ENCODE measurements around the gene PLA2G2E.

PLA2G2E gene

DNA sequence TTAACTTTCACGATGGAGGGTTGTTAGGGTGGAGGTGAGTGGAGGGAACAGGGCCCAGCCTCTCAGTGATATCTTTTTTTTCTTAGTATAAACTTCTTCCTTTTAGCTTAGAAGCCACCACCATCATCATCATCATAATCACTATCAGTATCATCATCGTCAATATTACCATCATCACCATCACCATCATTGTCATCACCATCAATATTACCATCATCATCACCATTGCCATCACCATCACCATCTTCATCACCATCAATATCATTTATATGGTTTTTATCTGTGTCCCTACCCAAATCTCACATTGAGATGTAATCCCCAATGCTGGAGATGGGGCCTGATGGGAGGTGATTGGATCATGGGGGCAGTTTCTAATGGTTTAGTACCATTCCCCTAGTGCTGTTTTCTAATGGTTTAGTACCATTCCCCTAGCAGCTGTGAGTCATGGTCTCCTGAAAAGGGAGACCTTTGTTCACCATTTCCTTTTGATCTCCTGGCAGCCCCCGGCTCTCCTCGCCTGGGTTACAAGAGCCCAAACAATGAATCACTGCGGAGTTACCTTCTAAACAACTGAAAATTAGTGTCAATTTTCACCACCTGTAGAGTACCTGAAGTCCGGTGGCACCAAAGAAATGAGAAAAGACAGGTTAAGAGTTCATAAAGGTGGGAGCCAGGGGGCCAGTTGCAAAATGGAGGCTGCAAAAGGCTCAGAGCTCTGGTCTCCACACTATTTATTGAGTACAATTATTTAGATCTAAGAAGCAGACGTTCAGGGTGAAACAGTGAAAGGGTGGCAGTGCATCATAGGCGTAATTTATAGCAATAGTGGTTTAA is 3.1 kb upstream of the PLA2G2E start:
- no peak for DNase-seq

DNA sequence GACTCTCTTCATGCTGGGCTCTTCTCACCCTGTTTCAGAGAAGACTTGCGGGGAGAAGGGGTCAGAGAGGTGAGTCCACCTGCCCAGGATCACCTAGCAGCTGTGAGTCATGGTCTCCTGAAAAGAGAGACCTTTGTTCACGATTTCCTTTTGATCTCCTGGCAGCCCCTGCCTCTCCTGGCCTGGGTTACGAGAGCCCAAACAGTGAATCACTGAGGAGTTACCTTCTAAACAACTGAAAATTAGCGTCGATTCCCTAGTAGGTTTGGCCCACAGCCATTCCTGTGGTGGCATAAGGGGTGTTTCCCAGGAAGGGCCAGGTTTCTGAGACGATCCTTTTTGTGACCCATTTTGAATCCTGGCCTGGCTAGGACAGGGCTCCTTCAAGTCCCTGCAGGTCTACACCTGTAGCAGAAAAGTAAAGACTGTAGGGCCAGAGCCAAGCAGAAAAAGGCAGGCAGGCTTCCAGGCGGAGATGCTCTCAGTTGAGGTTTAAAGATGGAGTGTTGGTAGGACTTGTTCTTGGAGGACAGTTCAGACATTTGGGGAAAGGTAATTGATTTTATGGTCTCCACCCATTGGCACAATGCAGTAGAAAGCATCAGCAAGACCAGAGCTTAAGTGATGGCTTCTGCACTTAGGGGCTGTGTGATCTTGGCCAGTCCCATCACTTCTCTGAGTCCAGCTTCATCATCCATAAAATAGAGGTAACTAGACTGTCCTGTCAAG is 2.1 kb upstream of the PLA2G2E start:
- no peak for DNase-seq

DNA sequence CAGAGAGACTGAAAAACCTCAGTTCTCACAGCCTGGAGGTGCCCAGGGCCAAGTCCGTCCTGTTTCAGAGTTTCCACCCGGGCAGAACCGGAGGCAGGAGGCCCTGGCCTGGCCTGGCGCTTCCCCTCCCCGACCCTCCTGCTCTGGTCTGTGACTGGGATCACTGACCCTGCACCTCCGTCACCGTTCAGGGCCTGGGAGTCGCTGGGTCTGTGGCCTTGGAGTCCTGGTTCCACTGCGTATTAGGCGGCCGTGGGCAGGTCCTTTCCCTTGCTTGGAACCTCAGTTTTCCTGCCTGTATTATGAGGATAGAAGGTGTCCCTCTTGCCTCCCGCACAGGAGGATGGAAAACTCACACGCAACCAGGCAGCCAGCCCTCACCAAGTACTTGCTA is 533 bp upstream of the PLA2G2E start:
- no peak for DNase-seq

DNA sequence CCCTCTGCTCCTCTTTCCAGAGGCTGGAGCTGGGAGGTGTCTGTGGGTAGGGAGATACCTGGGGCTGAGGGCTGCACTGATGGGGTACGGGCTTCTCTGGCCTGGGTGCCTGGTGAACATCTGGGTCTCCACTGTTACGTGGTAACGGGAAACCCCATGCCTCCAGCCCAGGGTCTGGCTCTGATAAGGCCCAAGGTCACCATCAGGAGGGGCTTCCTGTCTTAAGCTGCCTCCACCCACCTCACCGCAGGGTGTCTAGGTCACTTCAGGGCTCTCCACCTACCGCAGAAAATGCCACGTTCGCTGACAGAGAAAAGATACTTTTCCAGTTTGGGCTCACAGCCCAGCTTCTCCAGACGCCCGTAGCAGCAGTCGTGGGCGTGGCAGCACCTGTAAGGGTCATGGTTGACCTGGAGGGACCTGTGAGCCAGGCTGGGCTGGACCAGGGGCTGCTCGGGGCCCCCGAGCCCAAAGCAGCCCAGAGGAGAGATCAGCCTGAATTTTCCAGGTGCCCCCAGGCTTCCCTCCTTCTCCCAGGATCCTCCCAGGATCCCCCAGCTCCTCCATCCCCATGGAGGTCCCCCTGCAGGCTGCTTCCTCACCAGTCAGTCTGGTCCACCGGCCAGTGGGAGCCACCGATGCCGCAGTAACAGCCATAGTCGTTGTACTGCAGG is 1.3 kb downstream of the PLA2G2E start:
- DNase-seq: no peak

DNA sequence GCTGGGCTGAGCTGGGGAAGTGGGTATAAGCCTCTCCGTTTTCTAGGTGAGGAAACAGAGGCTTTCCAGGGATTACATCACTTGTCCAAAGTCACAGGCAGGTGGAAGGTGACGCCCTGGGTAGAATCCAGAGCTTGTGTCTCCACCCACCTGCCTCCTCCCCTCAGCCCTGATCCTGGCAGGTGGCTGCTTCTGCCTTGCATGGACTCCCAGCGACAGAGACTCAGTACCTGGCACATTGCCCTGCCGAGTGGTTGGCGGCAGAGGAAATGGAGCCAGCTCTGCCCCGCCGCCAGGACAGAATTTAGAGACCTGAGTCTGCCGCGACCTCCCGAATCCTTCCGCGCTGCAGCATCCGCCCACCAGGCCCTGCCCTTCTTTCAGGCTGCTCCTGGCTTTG is 2.1 kb downstream of the PLA2G2E start:
- no peak for DNase-seq

DNA sequence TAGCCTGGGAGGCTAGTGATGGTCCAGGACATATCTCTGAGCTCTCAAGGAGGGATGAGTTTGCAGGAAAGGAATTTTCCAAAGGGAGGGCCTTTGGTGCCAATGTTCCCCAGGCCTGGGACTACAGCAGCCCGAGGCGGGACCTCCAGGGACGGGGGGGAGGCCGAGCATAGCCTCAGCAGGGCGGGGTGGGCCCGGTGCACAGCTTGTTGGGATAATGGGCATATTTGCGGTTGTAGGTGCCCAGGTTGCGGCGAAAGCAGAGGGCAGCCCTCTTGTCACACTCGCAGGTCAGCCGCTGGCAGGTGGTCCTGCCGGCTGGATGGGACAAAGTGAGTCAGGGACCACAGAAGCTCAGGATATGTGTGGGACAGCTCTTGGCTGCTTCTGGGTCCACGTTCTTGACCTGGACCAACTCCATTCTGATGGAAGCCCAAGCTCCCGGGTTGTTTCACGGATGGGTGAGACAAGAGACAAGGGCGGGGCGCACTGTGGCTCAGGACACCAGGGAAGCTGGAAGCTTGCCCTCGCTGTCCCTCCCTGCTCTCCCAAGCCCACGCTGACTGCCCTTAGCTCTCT is 3.2 kb downstream of the PLA2G2E start:
- no peak for DNase-seq

DNA sequence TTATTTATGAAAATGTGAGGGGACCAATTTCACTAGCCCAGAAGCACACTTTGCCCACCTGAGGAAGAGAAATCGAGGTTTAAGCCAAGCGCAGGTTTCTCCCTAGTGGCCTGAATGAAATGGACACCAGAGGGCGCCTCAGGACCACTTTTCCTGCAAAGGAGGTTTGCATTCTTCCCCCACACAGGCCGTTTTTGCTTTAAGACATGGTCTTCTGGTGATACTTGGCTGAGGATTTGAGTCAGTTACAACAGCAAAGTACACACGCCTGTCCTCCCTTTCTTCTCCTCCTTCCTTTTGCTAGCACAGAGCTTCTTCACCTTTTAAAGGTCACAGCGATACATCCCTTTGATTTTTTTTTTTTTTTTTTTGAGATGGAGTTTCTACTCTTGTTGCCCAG is 5.4 kb downstream of the PLA2G2E start:
- peak; percentile 87 for DNase-seq

DNA sequence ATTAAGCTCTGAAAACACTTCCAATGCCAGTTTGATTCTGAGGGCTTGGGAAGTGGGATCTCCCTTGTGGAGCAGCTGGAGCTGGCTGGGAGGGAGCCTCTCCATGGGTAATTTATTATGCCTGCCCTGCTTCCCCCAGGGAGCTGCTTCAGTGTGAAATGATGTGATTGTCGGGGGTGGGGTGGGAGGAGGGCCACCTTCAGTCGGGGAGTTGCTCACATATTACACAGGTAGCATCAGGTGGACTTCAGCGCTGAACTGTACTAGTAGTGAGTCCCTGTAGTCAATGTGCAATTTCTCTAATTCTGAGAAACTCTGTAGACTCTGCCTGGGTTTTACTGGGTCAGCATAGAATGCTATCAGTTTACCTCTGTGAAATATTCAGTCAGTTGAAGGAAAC is 12.8 kb downstream of the PLA2G2E start:
- no peak for DNase-seq

DNA sequence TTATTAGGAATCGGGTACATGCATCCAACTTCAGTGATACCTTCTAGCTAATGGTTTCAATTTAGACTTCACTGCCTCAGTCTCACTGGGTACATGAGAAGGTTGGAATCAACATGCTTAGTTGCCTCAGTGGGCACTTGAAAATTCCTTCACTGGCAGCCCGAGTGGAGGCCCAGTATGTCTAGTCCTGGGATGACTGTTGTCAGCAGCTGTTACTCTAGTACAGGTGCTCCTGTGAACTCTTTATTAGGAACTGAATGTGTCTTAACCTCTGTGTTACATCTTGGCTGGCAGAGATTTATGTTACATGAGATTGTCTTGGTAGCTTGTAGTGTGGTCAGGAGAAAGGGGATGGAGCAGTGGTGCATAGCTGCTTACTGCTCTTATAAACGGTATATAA is 13.4 kb downstream of the PLA2G2E start:
- no peak for DNase-seq

DNA sequence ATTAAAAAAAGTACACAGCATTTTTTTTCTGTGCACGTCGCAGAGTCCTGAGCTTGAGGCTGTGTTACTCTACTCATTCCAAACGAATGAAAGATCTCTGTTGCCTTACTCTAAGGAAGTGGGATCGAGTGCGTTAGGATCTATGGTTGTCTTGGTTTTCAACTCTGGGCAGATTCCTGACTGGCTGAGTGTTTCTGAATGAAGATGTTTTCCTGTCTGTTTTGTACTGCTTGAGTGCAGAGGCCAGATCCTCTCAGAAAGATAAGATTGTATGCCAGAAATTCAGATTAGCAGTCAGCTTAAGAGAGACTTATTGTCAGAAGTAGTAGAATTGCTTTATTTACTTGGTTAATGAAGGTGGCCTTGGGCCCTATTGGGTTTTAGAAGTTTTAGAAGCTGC is 14.0 kb downstream of the PLA2G2E start:
- DNase-seq: no peak

DNA sequence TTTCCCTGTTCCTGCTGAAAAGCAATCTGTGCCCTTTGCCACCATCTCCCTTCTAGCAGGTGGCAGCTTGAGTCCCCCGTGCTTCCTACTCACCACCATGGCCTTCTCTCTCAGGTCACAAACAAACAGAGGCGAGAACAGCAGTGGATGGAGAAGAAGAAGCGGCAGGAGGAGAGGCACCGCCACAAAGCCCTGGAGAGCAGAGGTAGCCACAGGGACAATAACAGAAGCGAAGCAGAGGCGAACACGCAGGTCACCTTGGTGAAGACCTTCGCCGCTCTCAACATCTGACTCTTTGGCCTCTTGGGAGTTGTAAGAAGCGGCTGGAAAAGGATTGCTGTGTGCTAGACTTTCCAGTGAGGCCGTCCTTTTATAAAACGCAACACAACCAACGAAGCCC is 16.0 kb downstream of the PLA2G2E start:
- no peak for DNase-seq

DNA sequence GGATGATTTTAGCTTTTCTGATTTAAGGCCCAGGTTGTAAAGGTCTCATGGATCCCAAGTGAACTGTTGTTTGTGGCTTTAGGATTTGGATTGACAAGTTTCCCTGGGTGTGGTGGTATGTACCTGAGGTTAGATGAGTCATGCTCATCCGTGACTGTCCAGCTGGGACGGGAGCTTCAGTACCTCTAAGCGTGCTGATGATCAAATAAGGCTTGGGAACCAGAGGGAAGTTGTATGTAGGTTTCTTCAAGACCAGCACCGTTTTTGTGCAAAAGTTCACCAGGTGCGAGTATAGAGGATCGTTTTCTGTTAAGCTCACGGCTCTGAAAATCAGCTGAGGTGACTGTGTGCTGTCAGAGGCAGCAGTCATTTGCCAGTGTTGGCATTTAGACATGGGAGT is 19.8 kb downstream of the PLA2G2E start:
- no peak for DNase-seq

DNA sequence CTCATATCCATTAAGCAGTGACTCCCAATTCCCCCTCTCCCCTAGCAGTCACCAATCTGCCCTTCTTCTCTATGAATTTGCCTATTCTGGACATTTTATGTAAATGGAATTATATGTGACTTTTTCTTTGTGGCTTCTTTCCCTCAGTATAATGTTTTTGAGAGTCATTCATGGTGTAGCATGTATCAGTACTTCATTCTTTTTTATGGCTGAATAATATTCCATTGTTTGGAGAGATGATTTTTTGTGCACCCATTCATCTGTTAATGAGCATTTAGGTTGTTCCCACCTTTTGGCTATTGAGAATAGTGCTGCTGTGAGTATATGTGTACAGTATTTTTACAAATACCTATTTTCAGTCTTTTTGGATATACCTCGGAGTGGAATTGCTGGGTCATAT is 21.8 kb downstream of the PLA2G2E start:
- no peak for DNase-seq

DNA sequence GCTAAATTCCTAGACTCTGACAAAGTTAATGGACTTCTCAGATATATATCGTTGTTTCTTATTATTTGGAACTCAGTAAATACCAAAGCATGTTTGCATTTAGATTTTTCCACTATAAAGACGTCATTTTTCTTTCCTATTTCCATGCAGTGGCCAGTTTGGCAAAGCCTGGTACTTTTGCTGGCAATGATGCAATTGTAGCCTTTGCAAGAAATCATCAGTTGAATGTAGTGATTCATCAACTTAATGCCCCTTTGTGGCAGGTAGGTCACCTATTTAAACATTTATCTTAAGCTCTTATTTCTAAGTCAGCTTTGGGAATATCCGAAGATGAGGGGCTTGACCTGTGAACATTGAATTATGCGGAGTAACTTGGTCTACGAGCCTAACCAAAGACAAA is 29.2 kb downstream of the PLA2G2E start:
- no peak for DNase-seq

DNA sequence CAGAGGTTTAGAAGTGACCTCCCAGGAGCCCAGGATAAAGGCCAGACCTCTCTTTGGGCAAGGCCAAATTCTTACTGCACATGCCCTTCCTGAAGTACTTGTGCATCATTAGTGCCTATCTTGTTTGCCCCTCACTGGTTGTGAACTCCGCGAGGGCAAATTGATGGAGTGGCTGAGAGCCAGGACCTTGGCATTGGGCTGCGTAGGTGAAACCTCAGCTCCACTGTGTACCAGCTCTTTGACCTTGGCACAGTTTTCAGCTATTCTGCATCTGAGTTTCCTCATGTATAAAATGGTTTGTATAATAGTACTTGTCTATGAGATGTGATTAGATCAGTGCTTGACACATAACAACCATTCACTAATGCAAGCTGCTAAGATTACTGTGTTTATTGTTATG is 29.7 kb downstream of the PLA2G2E start:
- no peak for DNase-seq

DNA sequence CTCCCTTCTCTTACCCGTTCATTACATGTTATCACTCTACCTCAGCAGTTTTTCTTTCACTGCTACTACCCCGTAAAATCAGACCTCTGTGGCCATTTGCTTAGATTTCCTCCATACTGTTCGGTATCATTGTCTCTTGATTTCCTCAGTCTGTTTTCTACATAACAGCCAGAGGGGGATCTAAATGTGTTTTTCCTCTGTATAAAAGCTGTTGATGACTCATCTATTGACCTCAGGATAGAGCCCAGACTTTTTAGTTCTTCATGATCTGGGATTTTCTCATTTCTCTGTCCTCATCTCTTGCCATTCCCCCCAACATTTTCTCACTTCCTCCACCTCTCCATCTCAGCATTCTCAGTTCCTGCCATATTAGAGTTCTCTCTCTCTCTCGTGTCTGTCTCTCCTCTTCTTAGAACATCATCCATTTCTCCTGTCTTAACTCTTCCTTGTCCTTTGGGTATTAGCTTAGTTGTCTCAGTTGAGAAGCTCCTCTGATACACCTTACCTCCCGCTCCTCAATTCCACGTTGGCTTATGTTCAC is 30.7 kb downstream of the PLA2G2E start:
- DNase-seq: no peak

DNA sequence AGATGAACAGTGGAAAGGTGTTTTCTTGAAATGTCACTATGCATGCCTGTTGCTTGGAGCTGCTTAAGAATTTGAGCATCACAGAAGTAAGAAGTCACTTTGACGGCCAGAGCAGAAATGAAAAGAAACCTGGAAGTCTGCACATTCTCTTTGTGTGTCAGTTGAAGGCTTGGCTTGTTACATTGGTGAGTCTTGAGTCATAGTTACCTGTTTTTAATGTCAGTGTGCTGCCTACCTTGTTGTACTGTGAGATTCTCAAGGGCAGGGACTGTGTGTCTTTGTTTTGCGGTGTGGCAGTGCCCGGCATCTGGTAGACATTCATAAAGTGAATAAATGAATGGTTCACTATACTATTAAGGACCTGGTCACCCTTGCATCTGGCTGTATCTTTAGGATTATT is 31.3 kb downstream of the PLA2G2E start:
- no peak for DNase-seq

DNA sequence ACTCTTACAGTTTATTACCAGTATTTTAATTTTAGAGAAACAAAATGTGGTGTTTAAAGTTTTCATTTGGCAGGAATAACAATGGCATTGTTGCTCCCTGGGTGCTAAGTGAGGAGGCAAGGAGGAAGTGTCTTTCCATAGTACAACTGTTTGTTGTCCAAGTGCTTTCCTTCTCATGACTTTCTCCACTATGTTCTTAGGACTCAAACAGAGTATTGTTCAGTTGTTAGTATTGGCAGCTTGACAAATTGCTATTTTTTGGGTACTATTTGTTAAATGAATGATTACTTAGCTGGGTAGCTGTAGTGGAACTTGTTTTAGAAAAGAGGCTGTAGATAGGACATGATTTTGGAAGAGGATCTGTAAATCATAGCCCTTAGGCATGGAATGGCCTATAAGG is 33.8 kb downstream of the PLA2G2E start:
- DNase-seq: no peak

DNA sequence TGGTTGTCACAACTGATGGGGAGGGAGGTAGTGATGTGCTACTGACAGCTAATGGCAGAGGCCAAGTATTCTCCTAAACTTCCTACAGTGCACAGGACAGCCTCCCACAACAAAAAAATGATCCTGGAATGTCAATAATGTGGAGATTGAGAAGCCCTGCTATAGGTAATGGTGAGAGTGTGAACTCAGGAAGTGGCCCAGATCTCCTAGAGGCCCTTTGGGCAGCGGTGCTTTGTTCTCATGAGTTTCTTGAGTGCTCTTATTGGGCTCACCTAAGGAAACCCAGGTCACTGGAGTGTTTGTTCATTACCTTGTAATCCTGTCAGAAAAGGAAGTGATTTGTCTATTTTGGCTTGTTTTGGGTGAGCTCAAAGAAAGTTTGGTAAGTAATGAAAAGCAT is 35.3 kb downstream of the PLA2G2E start:
- no peak for DNase-seq

DNA sequence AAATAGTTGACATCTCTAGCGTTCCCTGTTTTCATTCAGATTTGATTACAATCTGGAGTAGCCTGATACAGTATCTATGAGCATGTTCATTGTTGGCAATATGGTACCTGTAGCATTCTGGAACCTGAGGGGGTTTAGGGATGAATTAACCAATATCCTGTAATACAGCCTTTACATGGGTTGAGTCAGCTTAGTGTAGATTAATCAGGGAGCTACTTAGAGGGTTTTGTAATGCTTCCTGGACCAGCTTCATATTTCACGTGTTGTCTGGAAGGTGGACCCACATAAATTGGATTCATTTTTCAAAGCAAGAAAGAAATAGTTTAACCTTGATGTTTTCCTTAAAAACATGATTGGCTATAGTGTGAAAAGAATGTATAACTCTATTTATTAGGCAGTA is 37.6 kb downstream of the PLA2G2E start:
- no peak for DNase-seq

DNA sequence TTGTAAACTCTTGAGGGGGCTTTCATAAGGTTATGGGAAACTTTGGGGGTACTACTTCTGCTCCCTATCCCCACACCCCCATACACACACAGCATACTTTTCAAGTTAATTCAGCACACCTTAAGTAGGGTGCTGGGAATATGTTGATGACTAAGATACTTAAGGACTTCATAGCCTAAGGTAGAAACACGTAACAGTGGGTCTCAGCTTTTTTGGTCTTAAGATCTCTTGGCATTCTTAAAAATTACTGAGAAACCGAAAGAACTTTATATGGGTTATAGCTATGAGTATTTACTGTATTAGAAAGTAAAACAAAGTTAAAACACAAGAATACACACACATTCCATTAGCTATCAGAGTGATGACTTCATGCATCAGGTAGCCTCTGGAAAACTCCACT is 39.1 kb downstream of the PLA2G2E start:
- no peak for DNase-seq

DNA sequence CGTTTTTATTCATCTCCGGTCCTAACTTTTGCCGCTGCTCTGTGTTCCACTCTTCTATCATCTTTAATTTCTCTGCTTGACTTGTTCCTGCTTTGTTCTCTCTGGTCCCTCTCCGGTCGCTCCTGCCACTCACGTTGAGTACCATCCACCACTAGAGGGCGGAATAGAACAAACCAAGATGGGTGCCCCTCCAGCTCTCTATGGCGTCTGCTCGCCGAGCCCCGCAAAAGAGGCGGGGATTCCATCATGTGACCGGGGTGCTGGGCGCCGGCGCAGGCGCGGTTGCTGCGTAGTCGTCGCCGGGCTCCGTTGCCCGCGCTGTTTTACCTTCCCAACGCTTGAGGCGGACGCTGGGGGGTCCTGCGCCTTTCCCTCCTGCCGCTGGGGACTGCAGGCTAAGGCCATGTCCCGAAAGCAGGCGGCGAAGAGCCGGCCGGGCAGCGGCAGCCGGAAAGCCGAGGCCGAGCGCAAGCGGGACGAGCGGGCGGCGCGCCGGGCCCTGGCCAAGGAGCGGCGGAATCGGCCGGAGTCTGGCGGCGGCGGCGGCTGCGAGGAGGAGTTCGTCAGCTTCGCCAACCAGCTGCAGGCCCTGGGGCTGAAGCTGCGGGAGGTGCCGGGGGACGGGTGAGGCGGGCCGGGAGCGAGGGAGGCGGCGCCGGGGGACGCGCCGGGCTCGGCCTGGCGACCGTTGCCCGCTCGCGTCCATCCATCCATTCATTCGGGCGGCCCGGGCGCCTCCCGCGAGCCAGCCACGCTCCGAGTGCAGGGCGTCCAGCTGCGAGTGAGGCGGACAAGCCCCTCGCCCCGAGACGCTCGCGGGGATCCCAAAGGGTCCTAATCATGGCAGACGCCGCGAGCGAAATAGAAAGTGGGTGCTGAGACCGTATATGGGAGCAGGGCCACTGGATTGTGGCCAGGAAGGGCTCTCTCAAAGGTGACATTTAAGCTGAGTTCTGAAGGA is 41.0 kb downstream of the PLA2G2E start, which contains the start of gene OTUD3:
TSS of gene OTUD3 (plus strand) at position 285 of the 961 bp plus-strand sequence. CDS start at position 404, 119 bp downstream.
- DNase-seq: peak; percentile 96

Measured in stimulated activated CD4-positive, alpha-beta T cell treated with anti-CD3 and anti-CD28 coated beads, Interleukin-15, amount 100 ng/mL, for 24 hours (primary cell).